ENCODE measurements around the gene AIM2.

AIM2 gene

GRCh38 chr1:159014003-159014571 is 62.5 kb downstream of the AIM2 start:
- no peak for DNase-seq

DNA sequence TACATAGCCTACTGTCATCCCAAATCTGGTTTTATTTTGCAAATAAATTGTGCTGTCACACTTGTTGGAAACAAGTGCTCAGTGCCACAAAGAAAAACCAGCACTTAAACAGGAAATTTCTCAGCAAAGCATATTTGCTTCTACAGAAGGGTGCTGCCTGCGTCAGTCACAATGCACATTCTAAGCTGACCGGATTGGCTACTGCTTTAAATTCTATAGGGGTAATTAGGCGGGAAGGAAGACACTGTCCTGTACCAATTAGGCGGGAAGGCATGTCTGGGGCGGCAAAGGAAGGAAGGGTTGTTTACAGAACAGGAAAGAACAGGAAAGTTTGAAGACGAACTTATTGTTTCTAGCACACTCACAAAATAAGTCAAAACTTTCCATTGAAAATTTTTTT is 64.1 kb downstream of the AIM2 start:
- DNase-seq, result no peak
